Mesangial cell (primary cell): ENCODE data around the gene CEP170B. TPM values are rescaled to one million over a fixed set of nuclear protein-coding genes. Genes with fewer than 3 reads are reported as not detected.

ENCODE experiments used
- total RNA-seq: library from RNA; depleted of rRNA; stranded (reverse); fragments of >200 nt; gene quantifications from 2 replicates; pipeline ENCODE4 v1.2.3, GENCODE V29; 2015

Gene CEP170B
- 33.3 and 35.2 TPM in 2 replicates for total RNA-seq

GRCh38 chr14:104865081-104865630 is at the start of gene CEP170B:
Gene CEP170B, plus strand, starts transcription at chr14:104865268. Its CDS starts 3,183 bp downstream, at chr14:104868451.

GRCh38 chr14:104924421-104925213 is 59.5 kb downstream of the CEP170B start, which contains the start of gene PLD4:
Gene PLD4, plus strand, starts transcription at chr14:104924879. Its CDS starts 2,262 bp downstream, at chr14:104927141.

Other genes starting within 250 kb of the CEP170B start
- gene INF2, start 175.7 kb upstream of the CEP170B start, total RNA-seq = 135 and 165 TPM in 2 replicates
- 0.16 and 3.8 TPM in 2 replicates for gene ADSS1, start 141.0 kb upstream of the CEP170B start, total RNA-seq
- 117 and 265 TPM in 2 replicates for gene SIVA1, start 112.1 kb upstream of the CEP170B start, total RNA-seq
- 121 and 181 TPM in 2 replicates for gene AKT1, start 69.5 kb upstream of the CEP170B start, total RNA-seq
- gene ZBTB42, start 64.2 kb upstream of the CEP170B start, total RNA-seq = 2.8 and 12.7 TPM in 2 replicates
- under 0.01 TPM in 1 of 2 replicates, not detected in the other for gene PLD4, start 59.6 kb downstream of the CEP170B start, total RNA-seq
- gene AHNAK2, start 113.1 kb downstream of the CEP170B start, total RNA-seq = 29.8 and 129 TPM in 2 replicates
- 3.9 and 20.7 TPM in 2 replicates for gene CLBA1, start 120.5 kb downstream of the CEP170B start, total RNA-seq
- gene CDCA4, start 155.8 kb downstream of the CEP170B start, total RNA-seq = 23.3 and 68.1 TPM in 2 replicates
- gene GPR132, start 200.2 kb downstream of the CEP170B start, total RNA-seq = 0.16 and 0.38 TPM in 2 replicates